Keratinocyte (primary cell): ENCODE measurements around the gene POLD1. TPM values are rescaled to one million over a fixed set of nuclear protein-coding genes. Genes with fewer than 3 reads are reported as not detected.
A peak's percentile ranks its signal among the peaks of the same experiment; 100 is the strongest.

ENCODE experiments used
- DNase-seq: peaks from one replicate; pipeline ENCODE4 v3.0.0-alpha.2; 2011; ENCODE audit warnings: low read depth, missing footprints, low spot score
- FAIRE-seq: peaks from 2 replicates; lab custom pipeline; 2011; peaks lifted over from hg19 to GRCh38; lab: Jason Lieb, UNC
- H2AFZ ChIP-seq: 2 replicates; pipeline ENCODE4 v1.6.0; 2012; ENCODE audit warnings: low read length, control low read depth, inconsistent platforms; ENCODE audit not compliant: control insufficient read depth
- H3K27ac ChIP-seq: 2 replicates; pipeline ENCODE4 v1.5.1; 2011; ENCODE audit warnings: low read length; ENCODE audit not compliant: control insufficient read depth, insufficient read depth
- H3K27me3 ChIP-seq: 3 replicates; pipeline ENCODE4 v1.6.0; 2011; ENCODE audit warnings: low read length; ENCODE audit not compliant: control insufficient read depth, insufficient read depth; ENCODE audit errors: extremely low read depth
- H3K36me3 ChIP-seq, 2 experiments: 2 replicates in 1 of 2; 3 replicates in 1 of 2; pipeline ENCODE4 v1.5.1; 2011; ENCODE audit warnings: low read length in 2 of 2, mild to moderate bottlenecking in 1 of 2; ENCODE audit not compliant: control insufficient read depth in 2 of 2, insufficient read depth in 2 of 2; ENCODE audit errors: extremely low read depth in 1 of 2
- H3K4me1 ChIP-seq: 3 replicates; pipeline ENCODE4 v1.5.1; 2011; ENCODE audit warnings: low read length; ENCODE audit not compliant: control insufficient read depth, insufficient read depth; ENCODE audit errors: extremely low read depth
- H3K4me2 ChIP-seq: 3 replicates; pipeline ENCODE4 v1.6.0; 2011; ENCODE audit warnings: low read depth, low read length; ENCODE audit not compliant: control insufficient read depth, insufficient read depth; ENCODE audit errors: extremely low read depth
- H3K4me3 ChIP-seq, 3 experiments: fragments of 200-600 bp in 1 of 3; sonication (generic) in 1 of 3; 2 replicates in 2 of 3; 3 replicates in 1 of 3; pipeline ENCODE4 v1.5.1; 2011 to 2016; ENCODE audit warnings: low read length in 3 of 3, mild to moderate bottlenecking in 3 of 3, control low read depth in 2 of 3, inconsistent platforms in 1 of 3, low read depth in 1 of 3, mixed read lengths in 1 of 3, mixed run types in 1 of 3, moderate library complexity in 1 of 3; ENCODE audit not compliant: control insufficient read depth in 2 of 3, insufficient read depth in 2 of 3; ENCODE audit errors: extremely low read depth in 1 of 3
- H3K79me2 ChIP-seq: 2 replicates; pipeline ENCODE4 v1.6.0; 2012; ENCODE audit warnings: low read length; ENCODE audit not compliant: control insufficient read depth, insufficient read depth
- H3K9ac ChIP-seq: 3 replicates; pipeline ENCODE4 v1.6.0; 2011; ENCODE audit warnings: low read length; ENCODE audit not compliant: control insufficient read depth, insufficient read depth; ENCODE audit errors: extremely low read depth
- H3K9me1 ChIP-seq: 3 replicates; pipeline ENCODE4 v1.6.0; 2011; ENCODE audit warnings: low read length; ENCODE audit not compliant: control insufficient read depth, insufficient read depth; ENCODE audit errors: extremely low read depth
- H3K9me3 ChIP-seq: 2 replicates; pipeline ENCODE4 v1.5.1; 2012; ENCODE audit warnings: low read depth, low read length; ENCODE audit not compliant: control insufficient read depth
- H4K20me1 ChIP-seq: 3 replicates; pipeline ENCODE4 v1.6.0; 2011; ENCODE audit warnings: low read length; ENCODE audit not compliant: control insufficient read depth, insufficient read depth; ENCODE audit errors: extremely low read depth
- EZH2 ChIP-seq: IDR thresholded peaks from one replicate; pipeline ENCODE4 v1.6.1; 2012; ENCODE audit warnings: inconsistent platforms, mild to moderate bottlenecking, low read length, moderate library complexity
- dilution Hi-C: fragments of 300-500 bp; cut with MboI; formaldehyde crosslinking; loops from one replicate; pipeline ENCODE4 v1.7.0; 2020; ENCODE audit warnings: low sequenced_read_pairs; ENCODE audit not compliant: extremely low pct_ligation_motif_present
- polyA plus RNA-seq, 5 experiments: library from polyadenylated mRNA; depleted of rRNA in 3 of 5; stranded (reverse) in 3 of 5; stranded (forward) in 1 of 5; unstranded in 1 of 5; fragments of >200 nt; gene quantifications; 1 replicate in 1 of 5; 2 replicates in 3 of 5; 3 replicates in 1 of 5; pipeline versions ENCODE4 v1.2.1 to v1.2.3, GENCODE V29; 2011 to 2012; ENCODE audit warnings: missing spikeins in 2 of 5, low read depth in 1 of 5, low replicate concordance in 1 of 5
- TF ChIP-seq, protein P1 (sequence below), 3 experiments: IDR thresholded peaks in 1 of 3; conservative IDR thresholded peaks in 1 of 3; optimal IDR thresholded peaks in 1 of 3; 2 replicates in 2 of 3; 3 replicates in 1 of 3; pipeline versions ENCODE3 to v1.5.1; 2011; ENCODE audit warnings: low read length in 3 of 3, mild to moderate bottlenecking in 3 of 3, moderate library complexity in 2 of 3, control low read depth in 1 of 3, inconsistent platforms in 1 of 3; ENCODE audit not compliant: insufficient read depth in 2 of 3; ENCODE audit errors: extremely low read depth in 1 of 3

The POLD1 gene
- polyA plus RNA-seq, 1 donor (not counting 4 experiments of a cell fraction or from before 2014, with no cell fraction given): 8.7 TPM

DNA sequence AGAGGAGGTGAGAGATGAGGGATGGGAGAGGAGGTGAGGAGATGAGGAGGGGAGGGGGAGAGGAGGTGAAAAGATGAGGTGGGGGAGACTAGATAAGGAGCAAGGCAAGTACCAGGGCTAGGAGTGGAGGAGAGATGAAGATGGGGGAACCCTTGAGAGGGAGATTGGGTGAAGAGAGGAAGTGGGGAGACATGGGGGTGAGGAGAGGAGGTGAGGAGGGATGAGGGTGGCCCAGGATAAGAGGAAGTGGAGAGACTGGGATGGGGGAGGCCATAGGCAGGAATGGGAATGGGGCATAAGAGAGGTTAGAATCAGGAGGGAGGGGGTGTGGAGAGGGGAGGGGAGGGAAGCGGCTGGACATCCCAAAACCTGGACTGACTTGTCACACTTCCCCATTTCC, 75.5 kb downstream of the POLD1 start:
- Histone ChIP-seq H3K9ac (no peak overlapping the region), H2AFZ (no peak overlapping the region), H3K4me1 (no peaks in the 10 kb centered on the region), H3K4me3 (no peak overlapping the region), H3K27ac (no peak overlapping the region), H4K20me1 (no peaks in the 10 kb centered on the region), H3K27me3 (no peaks in the 10 kb centered on the region), H3K4me2 (no peak overlapping the region), H3K9me3 (no peaks in the 10 kb centered on the region), H3K36me3 (no peaks in the 10 kb centered on the region), H3K9me1 (no peaks in the 10 kb centered on the region), H3K79me2 (no peaks in the 10 kb centered on the region)
- DNase-seq (no peak), FAIRE-seq (no peak)
- dilution Hi-C loops: no loop called here
- TF ChIP-seq, protein P1, sequence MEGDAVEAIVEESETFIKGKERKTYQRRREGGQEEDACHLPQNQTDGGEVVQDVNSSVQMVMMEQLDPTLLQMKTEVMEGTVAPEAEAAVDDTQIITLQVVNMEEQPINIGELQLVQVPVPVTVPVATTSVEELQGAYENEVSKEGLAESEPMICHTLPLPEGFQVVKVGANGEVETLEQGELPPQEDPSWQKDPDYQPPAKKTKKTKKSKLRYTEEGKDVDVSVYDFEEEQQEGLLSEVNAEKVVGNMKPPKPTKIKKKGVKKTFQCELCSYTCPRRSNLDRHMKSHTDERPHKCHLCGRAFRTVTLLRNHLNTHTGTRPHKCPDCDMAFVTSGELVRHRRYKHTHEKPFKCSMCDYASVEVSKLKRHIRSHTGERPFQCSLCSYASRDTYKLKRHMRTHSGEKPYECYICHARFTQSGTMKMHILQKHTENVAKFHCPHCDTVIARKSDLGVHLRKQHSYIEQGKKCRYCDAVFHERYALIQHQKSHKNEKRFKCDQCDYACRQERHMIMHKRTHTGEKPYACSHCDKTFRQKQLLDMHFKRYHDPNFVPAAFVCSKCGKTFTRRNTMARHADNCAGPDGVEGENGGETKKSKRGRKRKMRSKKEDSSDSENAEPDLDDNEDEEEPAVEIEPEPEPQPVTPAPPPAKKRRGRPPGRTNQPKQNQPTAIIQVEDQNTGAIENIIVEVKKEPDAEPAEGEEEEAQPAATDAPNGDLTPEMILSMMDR (optimal IDR thresholded peaks at IDR 0.05 in 1 of 3, IDR thresholded peaks at IDR 0.05 in 1 of 3, conservative IDR thresholded peaks at IDR 0.05 in 1 of 3; ENCODE audit: extremely low read depth in 1 of 3, insufficient read depth in 2 of 3, low read length in 3 of 3): no peak
- TF ChIP-seq EZH2: no peak

DNA sequence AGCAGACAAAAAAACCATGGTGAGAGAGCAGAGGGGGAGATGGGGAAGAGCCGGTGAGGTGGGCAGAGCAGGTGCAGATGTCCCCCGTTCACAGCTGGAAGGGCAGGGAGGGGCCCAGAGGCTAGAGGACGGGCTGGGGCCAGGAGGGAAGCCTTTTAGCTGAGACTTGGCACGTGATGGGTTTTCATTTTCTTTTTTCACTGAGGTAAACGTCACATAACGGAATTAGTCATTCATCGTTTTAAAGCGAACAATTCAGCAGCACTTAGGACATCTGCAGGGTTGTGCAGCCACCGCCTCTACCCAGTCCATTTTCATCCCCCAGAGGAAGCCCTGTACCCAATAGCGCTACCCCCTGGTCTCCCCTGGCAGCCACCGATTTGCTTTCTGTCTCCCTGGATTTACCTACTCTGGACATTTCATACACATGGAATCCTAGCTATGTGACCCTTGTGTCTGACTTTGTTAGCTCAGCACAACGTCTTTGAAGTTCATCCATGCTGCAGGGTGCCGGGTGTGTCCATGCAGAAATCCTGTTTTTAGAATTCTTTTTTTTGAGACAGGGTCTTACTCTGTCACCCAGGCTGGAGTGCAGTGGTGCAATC, 76.1 kb downstream of the POLD1 start:
- no peak for DNase-seq
- Histone ChIP-seq H2AFZ (no peak overlapping the region), H3K79me2 (no peaks in the 10 kb centered on the region), H3K4me2 (no peak overlapping the region), H3K36me3 (no peaks in the 10 kb centered on the region), H3K27me3 (peaks cover 2% of the 10 kb centered on the region), H3K4me1 (no peaks in the 10 kb centered on the region), H3K9me3 (no peaks in the 10 kb centered on the region), H4K20me1 (no peaks in the 10 kb centered on the region), H3K27ac (no peak overlapping the region), H3K4me3 (no peak overlapping the region), H3K9me1 (no peaks in the 10 kb centered on the region), H3K9ac (no peak overlapping the region)
- dilution Hi-C loops: no loop called here
- no peak for FAIRE-seq
- no peak for TF ChIP-seq EZH2
- TF ChIP-seq, protein P1 (optimal IDR thresholded peaks at IDR 0.05 in 1 of 3, IDR thresholded peaks at IDR 0.05 in 1 of 3, conservative IDR thresholded peaks at IDR 0.05 in 1 of 3; ENCODE audit: extremely low read depth in 1 of 3, insufficient read depth in 2 of 3, low read length in 3 of 3): peak in 1 of 3 experiments; percentile 2
